ENCODE results near the gene PRR29. TPM values are rescaled to one million over a fixed set of nuclear protein-coding genes. Genes with fewer than 3 reads are reported as not detected.

The PRR29 gene
- total RNA-seq, 4 donors from 2014 or later = 0.09 TPM; not detected in 3

GRCh38 chr17:63987221-63988126 is 10.7 kb upstream of the PRR29 start:
- TF ChIP-seq POLR2A (IDR thresholded peaks at IDR 0.05) (no peak), CTCF (IDR thresholded peaks at IDR 0.05) (no peak)
- no peak overlapping the region for H3K4me3 ChIP-seq
- no peak for DNase-seq
- peak overlapping the region in 1 of 4 donors; percentile 23 for H3K27ac ChIP-seq
- intact Hi-C loops (cut with DNase I) = no loop called here
- no peaks in the 10 kb centered on the region for H3K9me3 ChIP-seq
- H3K27me3 ChIP-seq = peaks cover 0 to 47% (median 0%) of the 10 kb centered on the region in 4 donors
- WGBS, 2 donors = 47 to 65% methylated on average over 8 to 11 of the region's 18 CpGs
- peaks cover 9 to 62% (median 24%) of the 10 kb centered on the region in 3 donors for H3K4me1 ChIP-seq
- no peaks in the 10 kb centered on the region for H3K36me3 ChIP-seq

GRCh38 chr17:63988127-63988478 is 10.0 kb upstream of the PRR29 start:
- H3K27me3 ChIP-seq = peaks cover 0 to 53% (median 0%) of the 10 kb centered on the region in 4 donors
- no peak for TF ChIP-seq CTCF (IDR thresholded peaks at IDR 0.05)
- TF ChIP-seq POLR2A (IDR thresholded peaks at IDR 0.05) = no peak
- no peaks in the 10 kb centered on the region for H3K36me3 ChIP-seq
- no peak for DNase-seq
- no peaks in the 10 kb centered on the region for H3K9me3 ChIP-seq
- H3K4me3 ChIP-seq = no peak overlapping the region
- intact Hi-C loops (cut with DNase I) = no loop called here
- H3K4me1 ChIP-seq = peaks cover 9 to 61% (median 24%) of the 10 kb centered on the region in 3 donors
- H3K27ac ChIP-seq = no peak overlapping the region
- 75% methylated on average over 2 of the region's 5 CpGs; no CpG with 5 or more reads in 1 of the 2 donors for WGBS, 2 donors

DNA sequence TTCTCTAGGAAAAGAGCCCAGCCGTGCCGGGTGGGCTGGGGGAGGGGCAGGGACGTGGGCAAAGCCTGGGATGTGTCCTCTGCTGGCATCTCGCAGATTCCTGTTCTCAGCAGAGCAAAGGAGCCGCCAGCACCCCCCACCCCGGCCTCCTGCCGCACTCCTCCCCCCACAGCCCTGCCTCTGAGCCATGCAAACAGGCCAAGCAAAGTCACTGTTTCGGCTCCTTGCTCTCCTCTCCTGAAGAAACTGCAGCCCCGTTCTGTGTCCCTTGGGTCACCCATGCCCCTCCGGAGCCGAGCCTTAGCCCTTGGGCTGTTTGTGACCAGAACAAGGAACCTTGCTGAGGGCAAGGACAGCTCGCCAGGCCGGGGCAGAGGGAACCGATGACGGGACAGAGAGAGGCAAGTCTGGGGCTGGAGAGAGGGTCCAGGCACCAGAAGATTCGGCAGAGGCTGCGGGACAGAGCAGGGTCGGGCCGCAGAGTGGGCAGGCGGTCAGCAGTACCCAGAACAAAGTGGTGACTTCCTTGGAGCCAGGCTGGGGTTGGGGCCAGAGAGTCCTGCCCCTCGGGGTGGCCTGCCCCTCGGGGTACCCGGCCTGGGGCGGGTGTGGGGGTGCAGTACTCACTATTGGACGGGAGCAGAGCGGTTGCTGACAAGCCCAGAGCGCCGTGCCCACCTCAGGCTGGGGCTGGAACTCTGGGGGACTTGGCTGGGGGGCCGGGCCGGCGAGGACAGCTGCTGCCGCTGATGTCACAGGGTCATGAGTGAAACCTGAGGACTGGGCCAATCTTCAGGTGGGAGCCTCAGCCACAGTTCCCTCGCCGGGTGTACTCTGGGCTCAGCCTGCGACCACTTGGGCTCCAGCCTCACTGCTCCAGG is 9.2 kb upstream of the PRR29 start:
- Histone ChIP-seq H3K27me3 (peaks cover 0 to 60% (median 0%) of the 10 kb centered on the region in 4 donors), H3K4me3 (no peak overlapping the region), H3K27ac (no peak overlapping the region), H3K4me1 (peaks cover 9 to 52% (median 23%) of the 10 kb centered on the region in 3 donors), H3K9me3 (no peaks in the 10 kb centered on the region), H3K36me3 (no peaks in the 10 kb centered on the region)
- no peak for TF ChIP-seq CTCF (IDR thresholded peaks at IDR 0.05)
- TF ChIP-seq POLR2A (IDR thresholded peaks at IDR 0.05) = no peak
- intact Hi-C loops (cut with DNase I) = no loop called here
- no peak for DNase-seq
- WGBS, 2 donors = 26 to 41% methylated on average over 6 to 14 of the region's 35 CpGs

- peaks cover 0 to 66% (median 0%) of the 10 kb centered on the region in 4 donors for H3K27me3 ChIP-seq
Observed at GRCh38 chr17:63989622-63990345, 8.4 kb upstream of the PRR29 start.

More at GRCh38 chr17:63989622-63990345, 8.4 kb upstream of the PRR29 start:
- Histone ChIP-seq H3K27ac (no peak overlapping the region), H3K9me3 (no peaks in the 10 kb centered on the region), H3K4me3 (no peak overlapping the region), H3K4me1 (peaks cover 9 to 44% (median 15%) of the 10 kb centered on the region in 3 donors), H3K36me3 (no peaks in the 10 kb centered on the region)
- intact Hi-C loops (cut with DNase I) = no loop called here
- 72 to 73% methylated on average over 19 to 21 of the region's 21 CpGs for WGBS, 2 donors
- DNase-seq = no peak
- TF ChIP-seq CTCF (IDR thresholded peaks at IDR 0.05) (no peak), POLR2A (IDR thresholded peaks at IDR 0.05) (no peak)

All from esophagus squamous epithelium (tissue), 5 donors.